ENCODE results near the gene KRT10. TPM values are rescaled to one million over a fixed set of nuclear protein-coding genes. Genes with fewer than 3 reads are reported as not detected.

Gene KRT10
- total RNA-seq, 1 experiment from 2014 or later: 5.4 TPM

GRCh38 chr17:40775945-40776344 is 46.5 kb downstream of the KRT10 start:
- DNase-seq: no peak
- H3K4me3 ChIP-seq (ENCODE audit: insufficient read depth, low read depth, low read length): no peak overlapping the region
- H3K36me3 ChIP-seq (replicated peaks; ENCODE audit: control insufficient read depth, insufficient read depth, low read length): no peaks in the 10 kb centered on the region
- H3K27me3 ChIP-seq (ENCODE audit: control insufficient read depth, insufficient read depth, low read length): no peaks in the 10 kb centered on the region

- H3K27me3 ChIP-seq (ENCODE audit: control insufficient read depth, insufficient read depth, low read length): no peaks in the 10 kb centered on the region
- H3K36me3 ChIP-seq (replicated peaks; ENCODE audit: control insufficient read depth, insufficient read depth, low read length): no peaks in the 10 kb centered on the region
- no peak for DNase-seq
- no peak within 1 kb of the TSS for H3K4me3 ChIP-seq (ENCODE audit: insufficient read depth, low read depth, low read length)
Observed at GRCh38 chr17:40772101-40772500, 50.3 kb downstream of the KRT10 start, which contains the start of gene KRT26. Gene KRT26, minus strand, starts transcription at chr17:40772201. Its CDS starts 88 bp downstream, at chr17:40772113.

Other genes with a start within 250 kb of the KRT10 start
- 75.1 and 99.9 TPM in 2 replicates for gene SMARCE1, start 174.8 kb downstream of the KRT10 start, total RNA-seq (2014; rRNA removed; shearing (Covaris generic))
- 0.07 and 0.26 TPM in 2 replicates for gene KRT222, start 157.4 kb downstream of the KRT10 start, total RNA-seq (2014; rRNA removed; shearing (Covaris generic))
- gene KRT24, start 118.9 kb downstream of the KRT10 start, total RNA-seq (2014; rRNA removed; shearing (Covaris generic)): not detected in 2 replicates
- not detected in 2 replicates for gene KRT25, start 67.3 kb downstream of the KRT10 start, total RNA-seq (2014; rRNA removed; shearing (Covaris generic))
- gene KRT26, start 50.4 kb downstream of the KRT10 start, total RNA-seq (2014; rRNA removed; shearing (Covaris generic)): not detected in 2 replicates
- gene KRT27, start 40.1 kb downstream of the KRT10 start, total RNA-seq (2014; rRNA removed; shearing (Covaris generic)): not detected in 2 replicates
- gene KRT28, start 22.7 kb downstream of the KRT10 start, total RNA-seq (2014; rRNA removed; shearing (Covaris generic)): not detected in 2 replicates
- not detected in 2 replicates for gene KRT12, start 44.6 kb upstream of the KRT10 start, total RNA-seq (2014; rRNA removed; shearing (Covaris generic))
- not detected in 2 replicates for gene KRT20, start 62.6 kb upstream of the KRT10 start, total RNA-seq (2014; rRNA removed; shearing (Covaris generic))
- gene KRT23, start 115.0 kb upstream of the KRT10 start, total RNA-seq (2014; rRNA removed; shearing (Covaris generic)): not detected in 2 replicates
- not detected in 2 replicates for gene KRT39, start 144.3 kb upstream of the KRT10 start, total RNA-seq (2014; rRNA removed; shearing (Covaris generic))
- gene KRT40, start 161.7 kb upstream of the KRT10 start, total RNA-seq (2014; rRNA removed; shearing (Covaris generic)): not detected in 2 replicates
- gene KRTAP3-3, start 171.6 kb upstream of the KRT10 start, total RNA-seq (2014; rRNA removed; shearing (Covaris generic)): not detected in 2 replicates
- not detected in 2 replicates for gene KRTAP3-2, start 177.3 kb upstream of the KRT10 start, total RNA-seq (2014; rRNA removed; shearing (Covaris generic))
- not detected in 2 replicates for gene KRTAP3-1, start 186.5 kb upstream of the KRT10 start, total RNA-seq (2014; rRNA removed; shearing (Covaris generic))
- not detected in 2 replicates for gene KRTAP1-5, start 204.6 kb upstream of the KRT10 start, total RNA-seq (2014; rRNA removed; shearing (Covaris generic))
- gene KRTAP1-4, start 207.6 kb upstream of the KRT10 start, total RNA-seq (2014; rRNA removed; shearing (Covaris generic)): not detected in 2 replicates
- not detected in 2 replicates for gene KRTAP1-3, start 212.3 kb upstream of the KRT10 start, total RNA-seq (2014; rRNA removed; shearing (Covaris generic))
- not detected in 2 replicates for gene KRTAP1-1, start 218.8 kb upstream of the KRT10 start, total RNA-seq (2014; rRNA removed; shearing (Covaris generic))
- gene KRTAP2-1, start 224.7 kb upstream of the KRT10 start, total RNA-seq (2014; rRNA removed; shearing (Covaris generic)): not detected in 2 replicates
- gene KRTAP2-2, start 232.6 kb upstream of the KRT10 start, total RNA-seq (2014; rRNA removed; shearing (Covaris generic)): not detected in 2 replicates
- gene KRTAP2-3, start 237.5 kb upstream of the KRT10 start, total RNA-seq (2014; rRNA removed; shearing (Covaris generic)): not detected in 2 replicates
- gene KRTAP2-4, start 243.3 kb upstream of the KRT10 start, total RNA-seq (2014; rRNA removed; shearing (Covaris generic)): not detected in 2 replicates